ENCODE measurements around the gene FGFBP1.

The FGFBP1 gene

DNA sequence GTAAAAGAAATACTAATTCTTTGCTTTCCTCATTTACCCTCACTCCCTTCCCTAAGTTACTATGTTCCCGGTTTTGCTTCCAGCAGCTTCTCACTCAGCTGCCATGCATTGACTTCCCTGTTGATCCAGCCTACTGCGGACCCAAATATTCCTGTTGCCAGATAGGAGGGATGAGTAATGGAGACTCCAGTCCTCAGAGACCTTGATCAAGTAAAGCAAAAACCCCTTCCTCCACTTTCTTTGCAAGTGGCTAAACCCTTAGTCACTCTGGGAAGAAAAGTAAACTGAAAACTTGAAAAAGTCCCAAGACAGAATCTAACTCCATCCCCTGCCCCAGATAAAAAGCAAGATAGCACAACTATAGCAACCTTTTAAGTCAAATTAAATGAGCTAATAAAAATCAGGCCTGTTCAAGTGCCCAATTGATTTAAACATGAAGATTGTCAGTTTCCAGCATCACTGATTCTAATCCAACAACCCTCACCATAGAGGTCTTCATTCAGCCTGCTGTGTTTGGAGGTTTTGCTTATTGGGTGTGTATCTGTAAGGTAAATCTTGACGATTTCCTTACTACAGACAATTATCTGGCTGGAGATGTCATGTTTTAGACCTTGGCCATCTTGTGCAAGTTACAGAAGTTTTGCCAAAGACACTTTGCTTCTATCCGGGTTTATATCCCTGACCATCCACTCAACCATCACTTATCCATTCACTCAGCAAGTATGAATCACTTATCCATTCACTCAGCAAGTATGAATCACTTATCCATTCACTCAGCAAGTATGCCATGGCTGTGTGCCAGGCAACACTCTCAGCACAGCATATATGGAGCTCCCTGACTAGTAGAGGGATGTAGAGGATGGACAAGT, 17.6 kb downstream of the FGFBP1 start (continued):
- TF ChIP-seq ZNF10 (tag by site-specific recombination; IDR thresholded peaks at IDR 0.05) (0 out of 2 replicates have a peak, but pooled peaks have one; percentile 26), ZNF777 (tag by site-specific recombination; IDR thresholded peaks at IDR 0.05; ENCODE audit: borderline replicate concordance) (no peak), GFI1B (tag by site-specific recombination; IDR thresholded peaks at IDR 0.05) (no peak)

DNA sequence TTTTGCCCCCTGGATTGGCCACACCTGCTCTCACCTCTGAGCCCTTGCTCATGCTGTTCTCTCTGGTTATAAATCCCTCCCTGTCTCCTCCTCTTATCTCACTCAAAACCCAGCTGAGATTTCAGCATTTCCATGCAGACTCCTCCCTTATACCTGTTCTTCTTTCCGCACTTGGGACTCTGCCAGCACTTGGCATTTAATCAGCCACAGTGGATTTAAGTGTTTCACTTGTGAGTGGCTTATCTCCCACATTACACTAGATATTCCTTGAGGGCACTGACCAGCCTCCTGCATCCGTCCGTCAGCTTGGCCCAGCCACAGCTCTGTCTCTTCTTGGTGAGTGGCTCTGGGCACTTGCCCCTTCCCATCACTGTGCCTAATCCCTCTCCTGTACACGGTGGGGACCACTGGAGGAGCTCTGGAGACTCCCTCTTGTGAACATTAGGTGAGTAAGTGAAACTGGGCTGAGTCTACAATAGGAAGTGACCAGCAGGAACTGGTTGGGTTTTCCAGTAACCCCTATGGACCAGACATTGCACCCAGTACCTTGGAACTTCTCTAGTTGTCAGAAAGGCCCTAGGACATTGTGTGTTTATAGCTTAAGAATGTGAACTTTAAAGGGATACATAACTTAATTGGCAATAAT, 19.9 kb downstream of the FGFBP1 start:
- H3K4me3 ChIP-seq (ENCODE audit: low read depth, low read length): no peak overlapping the region
- H3K9me3 ChIP-seq (ENCODE audit: control insufficient read depth, insufficient read depth, low read depth, low read length): no peaks in the 10 kb centered on the region
- H3K36me3 ChIP-seq (ENCODE audit: control insufficient read depth in 2 of 2, insufficient read depth in 1 of 2, low read length in 2 of 2): no peaks in the 10 kb centered on the region
- CTCF ChIA-PET: interaction anchor here (1.3 to 2.2 kb wide), 2 partner anchors 36 to 113 kb away, joined by 3 to 12 read pairs; no protein-coding TSS in a partner anchor
- H3K27ac ChIP-seq (ENCODE audit: extremely low read depth, low read depth, low read length): no peak overlapping the region
- POLR2A ChIA-PET: interaction anchor here (0.8 kb wide), 1 partner anchor 13 kb away, joined by 3 read pairs; no protein-coding TSS in a partner anchor
- TF ChIP-seq ZFHX2 (tag by site-specific recombination; conservative IDR thresholded peaks at IDR 0.05) (no peak), ZNF529 (tag by site-specific recombination; IDR thresholded peaks at IDR 0.05; ENCODE audit: insufficient replicate concordance) (no peak), ZNF19 (tag by site-specific recombination; IDR thresholded peaks at IDR 0.05; ENCODE audit: low read depth) (no peak), ZNF157 (tag by site-specific recombination; IDR thresholded peaks at IDR 0.05) (no peak), PRDM4 (tag by site-specific recombination; IDR thresholded peaks at IDR 0.05) (no peak), ZNF585B (tag by site-specific recombination; IDR thresholded peaks at IDR 0.05) (no peak), ZNF394 (tag by site-specific recombination; IDR thresholded peaks at IDR 0.05; ENCODE audit: borderline replicate concordance) (no peak), ZBTB10 (tag by site-specific recombination; IDR thresholded peaks at IDR 0.05) (no peak), ZFP69B (tag by site-specific recombination; IDR thresholded peaks at IDR 0.05) (no peak), MYNN (tag by site-specific recombination; IDR thresholded peaks at IDR 0.05; ENCODE audit: borderline replicate concordance) (no peak), ZNF558 (tag by site-specific recombination; IDR thresholded peaks at IDR 0.05) (no peak), ZBTB8A (tag by site-specific recombination; IDR thresholded peaks at IDR 0.05) (no peak), ZXDB (tag by site-specific recombination; IDR thresholded peaks at IDR 0.05) (no peak), SETDB1 (IDR thresholded peaks at IDR 0.05; ENCODE audit: insufficient read length, low read length) (no peak)
- TF ChIP-seq, protein P1, sequence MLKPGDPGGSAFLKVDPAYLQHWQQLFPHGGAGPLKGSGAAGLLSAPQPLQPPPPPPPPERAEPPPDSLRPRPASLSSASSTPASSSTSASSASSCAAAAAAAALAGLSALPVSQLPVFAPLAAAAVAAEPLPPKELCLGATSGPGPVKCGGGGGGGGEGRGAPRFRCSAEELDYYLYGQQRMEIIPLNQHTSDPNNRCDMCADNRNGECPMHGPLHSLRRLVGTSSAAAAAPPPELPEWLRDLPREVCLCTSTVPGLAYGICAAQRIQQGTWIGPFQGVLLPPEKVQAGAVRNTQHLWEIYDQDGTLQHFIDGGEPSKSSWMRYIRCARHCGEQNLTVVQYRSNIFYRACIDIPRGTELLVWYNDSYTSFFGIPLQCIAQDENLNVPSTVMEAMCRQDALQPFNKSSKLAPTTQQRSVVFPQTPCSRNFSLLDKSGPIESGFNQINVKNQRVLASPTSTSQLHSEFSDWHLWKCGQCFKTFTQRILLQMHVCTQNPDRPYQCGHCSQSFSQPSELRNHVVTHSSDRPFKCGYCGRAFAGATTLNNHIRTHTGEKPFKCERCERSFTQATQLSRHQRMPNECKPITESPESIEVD (tag by site-specific recombination; IDR thresholded peaks at IDR 0.05): no peak
- no peaks in the 10 kb centered on the region for H3K4me1 ChIP-seq (ENCODE audit: control insufficient read depth, insufficient read depth, low read length)

Measured in HEK293 (cell line).